GM12801 (cell line): ENCODE data around the gene CBLL1.

Experiments
- CTCF ChIP-seq: IDR thresholded peaks from one replicate; pipeline ENCODE4 v1.5.1; 2011; ENCODE audit warnings: control low read depth; ENCODE audit not compliant: insufficient read length; ENCODE audit errors: extremely low read depth

The CBLL1 gene

GRCh38 chr7:107746006-107746405, 2.1 kb downstream of the CBLL1 start:
- TF ChIP-seq CTCF = no peak

- TF ChIP-seq CTCF = no peak
Measured at GRCh38 chr7:107751113-107751512, 7.2 kb downstream of the CBLL1 start.

GRCh38 chr7:107754642-107755041, 10.7 kb downstream of the CBLL1 start:
- TF ChIP-seq CTCF = no peak

GRCh38 chr7:107758667-107759066, 14.7 kb downstream of the CBLL1 start:
- no peak for TF ChIP-seq CTCF

- no peak for TF ChIP-seq CTCF
Measured at GRCh38 chr7:107767391-107767790, 23.4 kb downstream of the CBLL1 start.

- no peak for TF ChIP-seq CTCF
Measured at GRCh38 chr7:107768263-107768662, 24.3 kb downstream of the CBLL1 start.

GRCh38 chr7:107773027-107773426, 29.1 kb downstream of the CBLL1 start:
- TF ChIP-seq CTCF = no peak

- no peak for TF ChIP-seq CTCF
Measured at GRCh38 chr7:107777702-107778101, 33.8 kb downstream of the CBLL1 start.
